ENCODE data around the gene ZFP2.
A peak's percentile ranks its signal among the peaks of the same experiment; 100 is the strongest.
"Not testable (repeated sequence)": the region's sequence is repeated elsewhere in the genome, so short reads cannot be mapped to it uniquely, and the experiment has no call there.

ZFP2 gene

GRCh38 chr5:178895615-178896571, at the start of gene ZFP2:
ZFP2 (plus strand) TSS chr5:178895913; CDS start chr5:178931314, 35,401 bp downstream.
- peak; percentile 15 to 18 for DNase-seq

GRCh38 chr5:178849316-178849715, 46.4 kb upstream of the ZFP2 start:
- no peak for DNase-seq

GRCh38 chr5:178851951-178852350, 43.8 kb upstream of the ZFP2 start:
- no peak for DNase-seq

GRCh38 chr5:178854284-178854683, 41.4 kb upstream of the ZFP2 start:
- no peak for DNase-seq

- peak; percentile 67 to 76 for DNase-seq
Measured at GRCh38 chr5:178859625-178860521, 35.8 kb upstream of the ZFP2 start, which contains the start of gene ZNF354B. ZNF354B (plus strand) TSS chr5:178859953; CDS start chr5:178861048, 1,095 bp downstream.

- DNase-seq: not testable (repeated sequence)
Measured at GRCh38 chr5:178860615-178861014, 35.1 kb upstream of the ZFP2 start.

- no peak for DNase-seq
Measured at GRCh38 chr5:178861627-178862026, 34.1 kb upstream of the ZFP2 start.

GRCh38 chr5:178866946-178867345, 28.8 kb upstream of the ZFP2 start:
- no peak for DNase-seq

GRCh38 chr5:178869577-178869976, 26.1 kb upstream of the ZFP2 start:
- DNase-seq: no peak

- no peak for DNase-seq
Measured at GRCh38 chr5:178870411-178870810, 25.3 kb upstream of the ZFP2 start.

GRCh38 chr5:178872302-178872701, 23.4 kb upstream of the ZFP2 start:
- DNase-seq: no peak

- DNase-seq: not testable (repeated sequence)
Measured at GRCh38 chr5:178883115-178883694, 12.5 kb upstream of the ZFP2 start.

GRCh38 chr5:178883815-178884430, 11.8 kb upstream of the ZFP2 start:
- no peak for DNase-seq

- no peak for DNase-seq
Measured at GRCh38 chr5:178899289-178899688, 3.6 kb downstream of the ZFP2 start.

- no peak for DNase-seq
Measured at GRCh38 chr5:178902849-178903248, 7.1 kb downstream of the ZFP2 start.

- no peak for DNase-seq
Measured at GRCh38 chr5:178931846-178932760, 36.4 kb downstream of the ZFP2 start.

GRCh38 chr5:178940569-178941360, 45.1 kb downstream of the ZFP2 start, which contains the start of gene ZNF454:
ZNF454 (plus strand) TSS chr5:178941198; CDS start chr5:178942792, 1,594 bp downstream.
- DNase-seq: no peak

GRCh38 chr5:178941361-178941760, 45.6 kb downstream of the ZFP2 start:
- no peak for DNase-seq

- DNase-seq: no peak
Measured at GRCh38 chr5:178965465-178966055, 69.8 kb downstream of the ZFP2 start.

- DNase-seq: no peak
Measured at GRCh38 chr5:178981381-178981780, 85.7 kb downstream of the ZFP2 start.
